ENCODE measurements around the gene PAX8. TPM values are rescaled to one million over a fixed set of nuclear protein-coding genes. Genes with fewer than 3 reads are reported as not detected.

PAX8 gene
- total and polyA plus RNA-seq, 10 of the 15 experiments (the other 5 are each of a cell fraction or from before 2014, with no cell fraction given): 0.16 to 2.5 (median 0.97) TPM

DNA sequence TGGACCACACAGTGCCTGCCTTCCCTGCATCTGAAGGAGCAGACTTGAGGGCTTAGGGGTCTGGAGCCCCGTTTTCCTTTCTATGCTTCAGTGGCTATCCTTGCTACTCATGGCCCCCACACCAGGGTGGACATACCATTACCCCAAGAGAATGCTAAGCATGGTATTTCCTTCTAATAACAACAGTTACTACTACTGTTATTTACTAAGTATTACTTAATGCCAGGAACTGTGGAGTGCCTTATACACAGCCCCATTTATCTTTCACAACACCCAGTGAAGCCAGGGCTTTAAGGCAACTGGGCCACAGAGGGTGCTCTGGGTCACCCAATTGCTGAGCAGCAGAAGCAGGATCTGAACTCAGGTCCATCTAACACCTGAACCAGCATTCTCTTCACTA is 5.8 kb upstream of the PAX8 start (continued):
- TF ChIP-seq CBFB (IDR thresholded peaks at IDR 0.05; ENCODE audit: low read depth) (no peak), EZH2 (IDR thresholded peaks at IDR 0.05; ENCODE audit: borderline replicate concordance, control insufficient read depth, low read depth, low read length) (no peak), RUNX3 (IDR thresholded peaks at IDR 0.05; ENCODE audit: low read length) (no peak)
- TF ChIP-seq, protein P1, sequence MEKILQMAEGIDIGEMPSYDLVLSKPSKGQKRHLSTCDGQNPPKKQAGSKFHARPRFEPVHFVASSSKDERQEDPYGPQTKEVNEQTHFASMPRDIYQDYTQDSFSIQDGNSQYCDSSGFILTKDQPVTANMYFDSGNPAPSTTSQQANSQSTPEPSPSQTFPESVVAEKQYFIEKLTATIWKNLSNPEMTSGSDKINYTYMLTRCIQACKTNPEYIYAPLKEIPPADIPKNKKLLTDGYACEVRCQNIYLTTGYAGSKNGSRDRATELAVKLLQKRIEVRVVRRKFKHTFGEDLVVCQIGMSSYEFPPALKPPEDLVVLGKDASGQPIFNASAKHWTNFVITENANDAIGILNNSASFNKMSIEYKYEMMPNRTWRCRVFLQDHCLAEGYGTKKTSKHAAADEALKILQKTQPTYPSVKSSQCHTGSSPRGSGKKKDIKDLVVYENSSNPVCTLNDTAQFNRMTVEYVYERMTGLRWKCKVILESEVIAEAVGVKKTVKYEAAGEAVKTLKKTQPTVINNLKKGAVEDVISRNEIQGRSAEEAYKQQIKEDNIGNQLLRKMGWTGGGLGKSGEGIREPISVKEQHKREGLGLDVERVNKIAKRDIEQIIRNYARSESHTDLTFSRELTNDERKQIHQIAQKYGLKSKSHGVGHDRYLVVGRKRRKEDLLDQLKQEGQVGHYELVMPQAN (conservative IDR thresholded peaks at IDR 0.05): no peak
- TF ChIP-seq, protein P2, sequence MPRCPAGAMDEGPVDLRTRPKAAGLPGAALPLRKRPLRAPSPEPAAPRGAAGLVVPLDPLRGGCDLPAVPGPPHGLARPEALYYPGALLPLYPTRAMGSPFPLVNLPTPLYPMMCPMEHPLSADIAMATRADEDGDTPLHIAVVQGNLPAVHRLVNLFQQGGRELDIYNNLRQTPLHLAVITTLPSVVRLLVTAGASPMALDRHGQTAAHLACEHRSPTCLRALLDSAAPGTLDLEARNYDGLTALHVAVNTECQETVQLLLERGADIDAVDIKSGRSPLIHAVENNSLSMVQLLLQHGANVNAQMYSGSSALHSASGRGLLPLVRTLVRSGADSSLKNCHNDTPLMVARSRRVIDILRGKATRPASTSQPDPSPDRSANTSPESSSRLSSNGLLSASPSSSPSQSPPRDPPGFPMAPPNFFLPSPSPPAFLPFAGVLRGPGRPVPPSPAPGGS (IDR thresholded peaks at IDR 0.05; ENCODE audit: borderline replicate concordance, insufficient read depth, low read depth, low read length, poor library complexity, severe bottlenecking): no peak

DNA sequence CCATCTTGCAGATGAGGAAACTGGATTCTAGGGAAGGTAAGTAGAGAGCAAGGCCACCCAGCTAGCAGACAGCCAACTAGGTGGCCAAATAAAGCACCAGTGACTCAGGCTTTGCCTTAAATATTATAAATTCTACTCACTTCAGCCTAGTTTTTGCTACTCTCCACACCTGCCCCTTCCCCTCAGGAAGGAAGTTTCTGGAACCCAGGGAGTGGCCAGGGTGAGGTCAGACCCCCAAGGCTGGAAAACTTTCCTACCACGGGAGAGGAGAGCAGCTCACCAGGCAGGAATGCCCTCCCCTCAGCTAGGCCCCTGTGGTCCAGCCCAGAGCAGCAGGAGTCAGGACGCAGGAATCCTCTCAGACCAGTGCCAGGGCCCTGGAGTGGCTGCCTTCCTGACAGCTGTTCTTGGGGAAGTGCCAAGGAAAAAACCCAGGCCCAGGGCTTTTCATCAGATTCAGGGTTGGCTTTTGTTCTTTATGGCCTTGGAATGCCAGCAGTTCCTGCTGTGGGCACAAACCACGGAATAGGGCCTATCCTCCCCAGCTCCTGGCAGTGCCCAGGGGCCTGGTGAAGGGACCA is 5.1 kb upstream of the PAX8 start:
- Histone ChIP-seq H3K79me2 (ENCODE audit: control insufficient read depth, insufficient read depth, low read length) (no peaks in the 10 kb centered on the region), H3K9ac (ENCODE audit: control insufficient read depth, insufficient read depth, low read length) (no peak overlapping the region), H3K36me3 (ENCODE audit: control insufficient read depth in 2 of 2, insufficient read depth in 2 of 2, low read length in 1 of 2) (no peaks in the 10 kb centered on the region), H4K20me1 (ENCODE audit: control insufficient read depth, insufficient read depth) (no peaks in the 10 kb centered on the region), H3K4me2 (ENCODE audit: control insufficient read depth, insufficient read depth) (no peak overlapping the region), H3K9me3 (replicated peaks; ENCODE audit: control insufficient read depth, insufficient read depth, low read length) (no peaks in the 10 kb centered on the region), H3K4me1 (ENCODE audit: control insufficient read depth, insufficient read depth, low read length) (no peaks in the 10 kb centered on the region), H3K27ac (ENCODE audit: control insufficient read depth, insufficient read depth) (no peak overlapping the region), H3K27me3 (replicated peaks in 1 of 2; ENCODE audit: control insufficient read depth in 2 of 2, insufficient read depth in 2 of 2, low read length in 1 of 2) (peaks cover 0 to 7% of the 10 kb centered on the region in 2 experiments; a peak in 2 of 4 replicates), H2AFZ (ENCODE audit: control insufficient read depth, low read depth, low read length) (no peak overlapping the region), H3K4me3 (no peak overlapping the region)
- BruUV-seq (replicated peaks): no TSS peak
- intact Hi-C loops (cut with micrococcal nuclease; ENCODE audit: unreplicated experiment) (no loop called here), in situ Hi-C loops (cut with MboI) (no loop called here)
- no peak for DNase-seq (ENCODE audit: low read depth, low spot score)
- no peak for TF ChIP-seq MTA2 (IDR thresholded peaks at IDR 0.05; ENCODE audit: low read depth)
- ChIA-PET SMC1A (ENCODE audit: uncharacterized antibody, unreplicated experiment) (interaction anchor here (1.2 kb wide), 1 partner anchor 146 kb away, joined by 3 read pairs; no protein-coding TSS in a partner anchor), POLR2A (interaction anchor here (0.6 kb wide), 1 partner anchor 944 kb away, joined by 4 read pairs; no protein-coding TSS in a partner anchor), CTCF (interaction anchor here (0.9 kb wide), 1 partner anchor 13 kb away, joined by 3 read pairs; no protein-coding TSS in a partner anchor), RAD21 (ENCODE audit: unreplicated experiment) (no interaction called here)
- ATAC-seq: no peak
- 37% methylated on average over 3 of the region's 3 CpGs for WGBS (ENCODE audit: insufficient coverage, insufficient replicate concordance, low lambda C conversion rate, missing lambda C conversion rate)
- no peak for FAIRE-seq

Measured in GM12878 (cell line).